Activated T-helper 9 cell treated with anti-CD3 and anti-CD28 coated beads, Interleukin-2, amount 50 U/mL, for 16 hours (primary cell): ENCODE data around the gene DYNLT2.

Source experiments
- DNase-seq: peaks from one replicate; pipeline ENCODE4 v3.0.0-alpha.2; 2020; ENCODE audit warnings: low read depth

DYNLT2 gene

GRCh38 chr6:169751242-169752073 lies at the start of gene DYNLT2, which contains the start of gene ERMARD:
Gene DYNLT2 (minus strand): TSS chr6:169751572. CDS start chr6:169751458, 114 bp downstream.
Gene ERMARD (plus strand): TSS chr6:169751622. CDS start chr6:169751658, 36 bp downstream.
- DNase-seq = peak; percentile 91

GRCh38 chr6:169800668-169801395 lies 49.5 kb upstream of the DYNLT2 start:
- DNase-seq = no peak

GRCh38 chr6:169800116-169800667 lies 48.8 kb upstream of the DYNLT2 start:
- no peak for DNase-seq

- DNase-seq = no peak
Observed at GRCh38 chr6:169799474-169799926, 48.1 kb upstream of the DYNLT2 start.

GRCh38 chr6:169798764-169799473 lies 47.5 kb upstream of the DYNLT2 start:
- DNase-seq = no peak

GRCh38 chr6:169795196-169795595 lies 43.8 kb upstream of the DYNLT2 start:
- DNase-seq = no peak

GRCh38 chr6:169794317-169795055 lies 43.1 kb upstream of the DYNLT2 start:
- DNase-seq = no peak

GRCh38 chr6:169793408-169793807 lies 42.0 kb upstream of the DYNLT2 start:
- no peak for DNase-seq

GRCh38 chr6:169792306-169793015 lies 41.1 kb upstream of the DYNLT2 start:
- DNase-seq = no peak

GRCh38 chr6:169791721-169792131 lies 40.4 kb upstream of the DYNLT2 start:
- DNase-seq = no peak

- peak; percentile 58 for DNase-seq
Observed at GRCh38 chr6:169789944-169790927, 38.9 kb upstream of the DYNLT2 start.

- DNase-seq = no peak
Observed at GRCh38 chr6:169789146-169789943, 38.0 kb upstream of the DYNLT2 start.

GRCh38 chr6:169788809-169789145 lies 37.4 kb upstream of the DYNLT2 start:
- DNase-seq = no peak

GRCh38 chr6:169787797-169788196 lies 36.4 kb upstream of the DYNLT2 start:
- no peak for DNase-seq

- no peak for DNase-seq
Observed at GRCh38 chr6:169786349-169786748, 35.0 kb upstream of the DYNLT2 start.

- DNase-seq = no peak
Observed at GRCh38 chr6:169785566-169785965, 34.2 kb upstream of the DYNLT2 start.

- no peak for DNase-seq
Observed at GRCh38 chr6:169784821-169785340, 33.5 kb upstream of the DYNLT2 start.
